ENCODE data around the gene GCH1. TPM values are rescaled to one million over a fixed set of nuclear protein-coding genes. Genes with fewer than 3 reads are reported as not detected.
A peak's percentile ranks its signal among the peaks of the same experiment; 100 is the strongest.

GCH1 gene
- total RNA-seq, 1 donor from 2014 or later, result 3.6 TPM

DNA sequence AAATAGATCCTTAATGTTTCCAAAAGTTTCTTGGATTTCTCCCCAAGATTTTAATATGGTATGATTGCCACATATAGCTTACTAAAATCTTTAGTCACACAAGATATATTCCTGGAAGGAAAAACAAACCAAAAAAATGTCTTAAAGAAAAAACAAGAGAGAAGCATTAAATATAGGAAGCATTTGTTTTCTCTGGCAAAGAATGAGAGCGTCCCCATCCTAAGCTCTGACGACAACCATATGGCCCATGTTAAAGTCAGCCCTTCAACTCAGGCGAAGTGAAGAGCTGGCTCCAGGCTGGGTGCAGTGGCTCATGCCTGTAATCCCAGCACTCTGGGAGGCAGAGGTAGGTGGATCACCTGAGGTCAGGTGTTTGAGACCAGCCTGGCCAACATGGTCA lies 35.6 kb downstream of the GCH1 start:
- Mint-ChIP-seq H3K4me3 (ENCODE audit: unreplicated experiment) (no peak overlapping the region), H3K27ac (ENCODE audit: unreplicated experiment) (peak overlapping the region; percentile 26), H3K27me3 (ENCODE audit: low read depth, unreplicated experiment) (no peaks in the 10 kb centered on the region), H3K4me1 (ENCODE audit: low read depth, unreplicated experiment) (peaks cover 13% of the 10 kb centered on the region), H3K36me3 (ENCODE audit: low read depth, unreplicated experiment) (no peaks in the 10 kb centered on the region), H3K9me3 (ENCODE audit: unreplicated experiment) (peaks cover 4% of the 10 kb centered on the region)
- Histone ChIP-seq H3K9me3 (ENCODE audit: insufficient read depth, low read depth, low read length) (no peaks in the 10 kb centered on the region), H3K4me2 (ENCODE audit: low read length) (no peak overlapping the region), H3K9ac (ENCODE audit: low read length) (no peak overlapping the region), H3K79me2 (ENCODE audit: insufficient read depth, low read length) (no peaks in the 10 kb centered on the region), H2AFZ (ENCODE audit: low read depth, low read length) (no peak overlapping the region), H3K4me1 (ENCODE audit: insufficient read depth, low read length) (no peaks in the 10 kb centered on the region), H3K27me3 (ENCODE audit: insufficient read depth, low read length) (no peaks in the 10 kb centered on the region), H3K4me3 (ENCODE audit: insufficient read depth, low read depth, low read length) (no peak overlapping the region), H4K20me1 (ENCODE audit: insufficient read depth, low read length) (no peaks in the 10 kb centered on the region), H3K27ac (ENCODE audit: low read depth, low read length) (no peak overlapping the region), H3K36me3 (ENCODE audit: insufficient read depth, low read length) (no peaks in the 10 kb centered on the region)
- TF ChIP-seq, protein P1, sequence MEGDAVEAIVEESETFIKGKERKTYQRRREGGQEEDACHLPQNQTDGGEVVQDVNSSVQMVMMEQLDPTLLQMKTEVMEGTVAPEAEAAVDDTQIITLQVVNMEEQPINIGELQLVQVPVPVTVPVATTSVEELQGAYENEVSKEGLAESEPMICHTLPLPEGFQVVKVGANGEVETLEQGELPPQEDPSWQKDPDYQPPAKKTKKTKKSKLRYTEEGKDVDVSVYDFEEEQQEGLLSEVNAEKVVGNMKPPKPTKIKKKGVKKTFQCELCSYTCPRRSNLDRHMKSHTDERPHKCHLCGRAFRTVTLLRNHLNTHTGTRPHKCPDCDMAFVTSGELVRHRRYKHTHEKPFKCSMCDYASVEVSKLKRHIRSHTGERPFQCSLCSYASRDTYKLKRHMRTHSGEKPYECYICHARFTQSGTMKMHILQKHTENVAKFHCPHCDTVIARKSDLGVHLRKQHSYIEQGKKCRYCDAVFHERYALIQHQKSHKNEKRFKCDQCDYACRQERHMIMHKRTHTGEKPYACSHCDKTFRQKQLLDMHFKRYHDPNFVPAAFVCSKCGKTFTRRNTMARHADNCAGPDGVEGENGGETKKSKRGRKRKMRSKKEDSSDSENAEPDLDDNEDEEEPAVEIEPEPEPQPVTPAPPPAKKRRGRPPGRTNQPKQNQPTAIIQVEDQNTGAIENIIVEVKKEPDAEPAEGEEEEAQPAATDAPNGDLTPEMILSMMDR (IDR thresholded peaks at IDR 0.05; ENCODE audit: insufficient read depth, low read depth, low read length), result no peak
- TF ChIP-seq EZH2 (IDR thresholded peaks at IDR 0.05; ENCODE audit: insufficient read depth, low read length), result no peak
- no peak for DNase-seq (ENCODE audit: low read depth)
- FAIRE-seq, result no peak

DNA sequence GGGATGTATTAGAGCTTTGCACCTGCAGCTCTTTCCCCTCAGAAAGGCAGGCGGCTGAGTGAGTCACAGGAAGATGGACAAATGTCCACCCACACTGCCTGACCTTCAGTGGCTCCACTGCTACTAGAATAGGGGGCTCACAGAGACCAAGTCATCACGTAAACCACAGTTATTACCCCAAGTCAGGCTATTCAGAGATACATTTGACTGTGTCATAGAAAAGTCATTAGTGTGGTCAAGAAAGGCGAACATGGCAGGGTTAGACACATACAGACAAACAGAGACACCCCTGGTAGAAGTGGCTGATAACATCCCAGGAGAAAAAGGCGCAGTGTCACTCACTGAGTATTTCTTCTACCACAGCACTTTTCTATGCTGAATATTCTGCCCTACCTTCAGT lies 36.0 kb downstream of the GCH1 start:
- Mint-ChIP-seq H3K4me1 (ENCODE audit: low read depth, unreplicated experiment) (peaks cover 13% of the 10 kb centered on the region), H3K4me3 (ENCODE audit: unreplicated experiment) (no peak overlapping the region), H3K27me3 (ENCODE audit: low read depth, unreplicated experiment) (no peaks in the 10 kb centered on the region), H3K27ac (ENCODE audit: unreplicated experiment) (no peak overlapping the region), H3K9me3 (ENCODE audit: unreplicated experiment) (peaks cover 4% of the 10 kb centered on the region), H3K36me3 (ENCODE audit: low read depth, unreplicated experiment) (no peaks in the 10 kb centered on the region)
- DNase-seq (ENCODE audit: low read depth) (no peak), FAIRE-seq (no peak)
- H4K20me1 ChIP-seq (ENCODE audit: insufficient read depth, low read length), result no peaks in the 10 kb centered on the region
- no peak for TF ChIP-seq EZH2 (IDR thresholded peaks at IDR 0.05; ENCODE audit: insufficient read depth, low read length)
- TF ChIP-seq, protein P1 (IDR thresholded peaks at IDR 0.05; ENCODE audit: insufficient read depth, low read depth, low read length), result no peak
- no peak overlapping the region for H3K4me3 ChIP-seq (ENCODE audit: insufficient read depth, low read depth, low read length)
- no peak overlapping the region for H3K4me2 ChIP-seq (ENCODE audit: low read length)
- no peaks in the 10 kb centered on the region for H3K27me3 ChIP-seq (ENCODE audit: insufficient read depth, low read length)
- H3K9ac ChIP-seq (ENCODE audit: low read length), result no peak overlapping the region
- H3K9me3 ChIP-seq (ENCODE audit: insufficient read depth, low read depth, low read length), result no peaks in the 10 kb centered on the region
- no peaks in the 10 kb centered on the region for H3K79me2 ChIP-seq (ENCODE audit: insufficient read depth, low read length)
- H3K4me1 ChIP-seq (ENCODE audit: insufficient read depth, low read length), result no peaks in the 10 kb centered on the region
- H3K27ac ChIP-seq (ENCODE audit: low read depth, low read length), result no peak overlapping the region
- H3K36me3 ChIP-seq (ENCODE audit: insufficient read depth, low read length), result no peaks in the 10 kb centered on the region
- H2AFZ ChIP-seq (ENCODE audit: low read depth, low read length), result no peak overlapping the region

DNA sequence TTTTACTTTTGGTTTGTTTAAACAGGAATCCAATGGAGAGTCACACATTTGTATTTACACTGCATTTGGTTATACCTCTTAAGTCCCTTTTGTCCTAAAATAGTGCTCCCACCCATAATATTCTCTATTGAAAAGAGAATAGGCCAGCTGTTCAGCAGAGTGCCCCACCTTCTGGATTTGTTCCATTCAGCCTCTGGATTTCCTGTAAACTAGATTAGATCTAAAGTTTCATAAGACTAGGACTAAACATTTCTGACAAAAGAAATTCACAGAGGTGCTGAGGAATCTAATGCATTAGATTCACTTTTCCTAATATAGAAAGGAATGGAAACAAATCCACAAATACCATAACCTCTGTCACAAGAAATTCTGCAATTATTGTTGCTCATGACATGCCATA lies 38.1 kb downstream of the GCH1 start:
- Histone ChIP-seq H3K27ac (ENCODE audit: low read depth, low read length) (no peak overlapping the region), H3K9me3 (ENCODE audit: insufficient read depth, low read depth, low read length) (no peaks in the 10 kb centered on the region), H3K4me1 (ENCODE audit: insufficient read depth, low read length) (no peaks in the 10 kb centered on the region), H3K4me3 (ENCODE audit: insufficient read depth, low read depth, low read length) (no peak overlapping the region), H3K27me3 (ENCODE audit: insufficient read depth, low read length) (no peaks in the 10 kb centered on the region), H3K36me3 (ENCODE audit: insufficient read depth, low read length) (no peaks in the 10 kb centered on the region), H3K4me2 (ENCODE audit: low read length) (no peak overlapping the region), H2AFZ (ENCODE audit: low read depth, low read length) (no peak overlapping the region), H4K20me1 (ENCODE audit: insufficient read depth, low read length) (no peaks in the 10 kb centered on the region), H3K79me2 (ENCODE audit: insufficient read depth, low read length) (no peaks in the 10 kb centered on the region), H3K9ac (ENCODE audit: low read length) (no peak overlapping the region)
- Mint-ChIP-seq H3K9me3 (ENCODE audit: unreplicated experiment) (no peaks in the 10 kb centered on the region), H3K4me3 (ENCODE audit: unreplicated experiment) (no peak overlapping the region), H3K4me1 (ENCODE audit: low read depth, unreplicated experiment) (peaks cover 13% of the 10 kb centered on the region), H3K27ac (ENCODE audit: unreplicated experiment) (no peak overlapping the region), H3K27me3 (ENCODE audit: low read depth, unreplicated experiment) (no peaks in the 10 kb centered on the region), H3K36me3 (ENCODE audit: low read depth, unreplicated experiment) (no peaks in the 10 kb centered on the region)
- TF ChIP-seq, protein P1 (IDR thresholded peaks at IDR 0.05; ENCODE audit: insufficient read depth, low read depth, low read length), result no peak
- TF ChIP-seq EZH2 (IDR thresholded peaks at IDR 0.05; ENCODE audit: insufficient read depth, low read length), result no peak
- DNase-seq (ENCODE audit: low read depth), result no peak
- no peak for FAIRE-seq
